Measurements from ENCODE around the gene RAB11FIP4. TPM values are rescaled to one million over a fixed set of nuclear protein-coding genes. Genes with fewer than 3 reads are reported as not detected.

The RAB11FIP4 gene
- total and polyA plus RNA-seq, 10 of the 15 experiments (the other 5 are each of a cell fraction or from before 2014, with no cell fraction given): 1.4 to 27.0 (median 17.6) TPM

DNA sequence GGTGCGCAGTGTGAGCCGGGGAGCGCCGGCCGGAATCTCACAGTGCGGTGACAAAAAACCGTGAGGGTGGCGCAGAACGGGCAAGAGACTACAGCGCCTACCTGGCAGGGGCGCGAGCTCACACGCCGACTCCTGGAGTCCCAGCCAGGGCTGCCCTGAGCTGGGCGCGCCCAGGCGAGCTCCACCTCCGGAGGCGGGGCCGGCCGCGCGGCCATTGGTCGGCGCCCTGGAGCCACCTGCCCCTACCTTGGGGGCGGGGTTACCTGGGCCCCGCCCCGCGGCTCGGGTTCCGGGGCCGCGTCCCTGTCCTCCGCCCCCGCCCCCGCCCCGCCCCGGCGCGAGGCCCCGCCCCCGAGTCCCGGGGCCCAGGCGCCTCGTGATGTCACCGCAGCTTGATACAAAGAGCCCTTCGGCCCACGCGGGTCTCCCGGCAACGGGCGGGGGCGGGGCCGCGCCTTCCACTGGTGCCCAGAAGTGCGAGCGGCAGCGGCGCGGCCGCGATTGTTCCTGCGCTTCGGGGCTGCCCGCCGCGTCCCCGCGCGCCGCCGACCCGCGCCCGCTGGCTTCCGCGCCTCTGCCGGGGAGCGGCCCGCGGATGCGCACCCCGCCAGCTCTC, 96.3 kb downstream of the RAB11FIP4 start (continued):
- no peak for TF ChIP-seq NFXL1 (IDR thresholded peaks at IDR 0.05; ENCODE audit: borderline replicate concordance)
- TF ChIP-seq, protein P1, sequence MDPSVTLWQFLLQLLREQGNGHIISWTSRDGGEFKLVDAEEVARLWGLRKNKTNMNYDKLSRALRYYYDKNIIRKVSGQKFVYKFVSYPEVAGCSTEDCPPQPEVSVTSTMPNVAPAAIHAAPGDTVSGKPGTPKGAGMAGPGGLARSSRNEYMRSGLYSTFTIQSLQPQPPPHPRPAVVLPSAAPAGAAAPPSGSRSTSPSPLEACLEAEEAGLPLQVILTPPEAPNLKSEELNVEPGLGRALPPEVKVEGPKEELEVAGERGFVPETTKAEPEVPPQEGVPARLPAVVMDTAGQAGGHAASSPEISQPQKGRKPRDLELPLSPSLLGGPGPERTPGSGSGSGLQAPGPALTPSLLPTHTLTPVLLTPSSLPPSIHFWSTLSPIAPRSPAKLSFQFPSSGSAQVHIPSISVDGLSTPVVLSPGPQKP (IDR thresholded peaks at IDR 0.05; ENCODE audit: low read depth, low read length): no peak

- Histone ChIP-seq H3K4me2 (ENCODE audit: control insufficient read depth, insufficient read depth) (peak overlapping the region; percentile 97), H4K20me1 (ENCODE audit: control insufficient read depth, insufficient read depth) (no peaks in the 10 kb centered on the region), H3K4me3 (peak overlapping the region; percentile 92), H3K36me3 (ENCODE audit: control insufficient read depth in 2 of 2, insufficient read depth in 2 of 2, low read length in 1 of 2) (no peaks in the 10 kb centered on the region; a peak in 1 of 4 replicates), H3K79me2 (ENCODE audit: control insufficient read depth, insufficient read depth, low read length) (peaks cover 21% of the 10 kb centered on the region), H3K9me3 (replicated peaks; ENCODE audit: control insufficient read depth, insufficient read depth, low read length) (no peaks in the 10 kb centered on the region), H3K4me1 (ENCODE audit: control insufficient read depth, insufficient read depth, low read length) (peaks cover 46% of the 10 kb centered on the region), H2AFZ (ENCODE audit: control insufficient read depth, low read depth, low read length) (peak overlapping the region; percentile 52), H3K27ac (ENCODE audit: control insufficient read depth, insufficient read depth) (no peak overlapping the region), H3K27me3 (replicated peaks in 1 of 2; ENCODE audit: control insufficient read depth in 2 of 2, insufficient read depth in 2 of 2, low read length in 1 of 2) (no peaks in the 10 kb centered on the region), H3K9ac (ENCODE audit: control insufficient read depth, insufficient read depth, low read length) (peak overlapping the region; percentile 68)
- BruUV-seq (replicated peaks): no TSS peak
- intact Hi-C loops (cut with micrococcal nuclease; ENCODE audit: unreplicated experiment) (no loop called here), in situ Hi-C loops (cut with MboI) (no loop called here)
- ChIA-PET CTCF (interaction anchor here (0.7 to 3.7 kb wide), 11 partner anchors 17 to 354 kb away, joined by 3 to 23 read pairs (median 3); no protein-coding TSS in a partner anchor), POLR2A (interaction anchor here (0.7 to 3.3 kb wide), 8 partner anchors 21 to 176 kb away, joined by 3 to 30 read pairs (median 4); no protein-coding TSS in a partner anchor), RAD21 (ENCODE audit: unreplicated experiment) (interaction anchor here (0.5 to 3.6 kb wide), 15 partner anchors 10 to 409 kb away, joined by 3 to 37 read pairs (median 4); partner anchors contain the start of gene EVI2B), SMC1A (ENCODE audit: uncharacterized antibody, unreplicated experiment) (interaction anchor here (0.6 to 2.4 kb wide), 7 partner anchors 10 to 96 kb away, joined by 3 to 6 read pairs (median 4); no protein-coding TSS in a partner anchor)
- no peak for DNase-seq (ENCODE audit: low read depth, low spot score)
- FAIRE-seq: no peak
- under 1% methylated on average over 60 of the region's 62 CpGs for WGBS (ENCODE audit: insufficient coverage, insufficient replicate concordance, low lambda C conversion rate, missing lambda C conversion rate)
- ATAC-seq: peak; percentile 11
- TF ChIP-seq IKZF1 (conservative IDR thresholded peaks at IDR 0.05) (peak; percentile 65), CEBPB (IDR thresholded peaks at IDR 0.05; ENCODE audit: borderline replicate concordance in 1 of 2, low read depth in 2 of 2, low read length in 2 of 2) (no peak), ZSCAN29 (IDR thresholded peaks at IDR 0.05) (no peak), ASH2L (IDR thresholded peaks at IDR 0.05; ENCODE audit: borderline replicate concordance, low read depth) (no peak), STAT1 (conservative IDR thresholded peaks at IDR 0.05) (no peak), TARDBP (IDR thresholded peaks at IDR 0.05; ENCODE audit: borderline replicate concordance) (no peak), ZNF217 (IDR thresholded peaks at IDR 0.05) (peak; percentile 56; the same call in 1 of the 2 replicates), CBFB (IDR thresholded peaks at IDR 0.05; ENCODE audit: low read depth) (no peak), RFX5 (IDR thresholded peaks at IDR 0.05; ENCODE audit: low read depth, low read length) (no peak), YBX1 (IDR thresholded peaks at IDR 0.05) (no peak), ZZZ3 (IDR thresholded peaks at IDR 0.05; ENCODE audit: control insufficient read depth, insufficient read length, low read depth) (no peak), NFYB (IDR thresholded peaks at IDR 0.05; ENCODE audit: insufficient read depth, low read depth, low read length) (no peak), LARP7 (IDR thresholded peaks at IDR 0.05) (peak; percentile 77; the same call in 1 of the 2 replicates), ZNF207 (IDR thresholded peaks at IDR 0.05; ENCODE audit: borderline replicate concordance) (no peak), FOXM1 (IDR thresholded peaks at IDR 0.05; ENCODE audit: low read depth, low read length) (no peak)
- TF ChIP-seq, protein P2, sequence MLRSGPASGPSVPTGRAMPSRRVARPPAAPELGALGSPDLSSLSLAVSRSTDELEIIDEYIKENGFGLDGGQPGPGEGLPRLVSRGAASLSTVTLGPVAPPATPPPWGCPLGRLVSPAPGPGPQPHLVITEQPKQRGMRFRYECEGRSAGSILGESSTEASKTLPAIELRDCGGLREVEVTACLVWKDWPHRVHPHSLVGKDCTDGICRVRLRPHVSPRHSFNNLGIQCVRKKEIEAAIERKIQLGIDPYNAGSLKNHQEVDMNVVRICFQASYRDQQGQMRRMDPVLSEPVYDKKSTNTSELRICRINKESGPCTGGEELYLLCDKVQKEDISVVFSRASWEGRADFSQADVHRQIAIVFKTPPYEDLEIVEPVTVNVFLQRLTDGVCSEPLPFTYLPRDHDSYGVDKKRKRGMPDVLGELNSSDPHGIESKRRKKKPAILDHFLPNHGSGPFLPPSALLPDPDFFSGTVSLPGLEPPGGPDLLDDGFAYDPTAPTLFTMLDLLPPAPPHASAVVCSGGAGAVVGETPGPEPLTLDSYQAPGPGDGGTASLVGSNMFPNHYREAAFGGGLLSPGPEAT (IDR thresholded peaks at IDR 0.05; ENCODE audit: low read depth): no peak
Measured at GRCh38 chr17:31488264-31488981, 96.9 kb downstream of the RAB11FIP4 start.
